Measurements from ENCODE around the gene SNX21.

DNA sequence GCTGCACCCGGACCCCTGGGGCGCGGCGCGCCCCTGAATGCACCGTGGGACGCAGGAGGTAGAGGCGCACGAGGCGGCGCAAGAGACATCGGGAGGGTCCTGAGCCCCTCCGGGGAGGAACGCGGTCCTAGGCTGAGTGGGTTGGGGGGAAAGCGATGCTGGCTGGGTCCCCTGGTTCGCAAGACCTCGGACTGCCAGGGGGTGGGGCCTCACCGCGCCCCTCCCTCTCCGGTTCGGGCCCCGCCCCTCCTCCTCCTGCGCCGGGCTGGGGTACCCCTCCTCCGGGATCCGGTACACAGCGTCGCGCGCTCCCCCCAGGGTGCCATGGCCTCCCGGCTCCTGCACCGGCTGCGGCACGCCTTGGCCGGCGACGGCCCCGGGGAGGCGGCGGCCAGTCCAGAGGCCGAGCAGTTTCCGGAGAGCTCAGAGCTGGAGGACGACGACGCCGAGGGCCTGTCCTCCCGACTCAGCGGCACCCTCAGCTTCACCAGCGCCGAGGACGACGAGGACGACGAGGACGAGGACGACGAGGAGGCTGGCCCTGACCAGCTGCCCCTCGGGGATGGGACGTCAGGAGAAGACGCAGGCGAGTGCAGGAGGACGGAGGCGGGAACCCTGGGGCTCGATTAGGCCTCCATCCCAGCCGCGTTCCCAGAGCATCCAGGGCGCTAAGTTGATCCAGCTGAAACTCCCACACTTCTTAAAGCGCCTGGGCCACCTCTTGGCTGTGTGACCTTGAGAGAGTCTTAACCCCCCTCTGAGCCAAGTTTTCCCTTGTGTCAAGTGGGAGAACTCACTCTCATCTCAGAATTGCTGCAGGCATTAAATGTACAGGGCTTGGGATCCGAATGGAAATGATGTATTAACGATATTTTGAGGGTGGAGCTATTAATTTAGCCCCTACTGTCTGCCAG lies 541 bp downstream of the SNX21 start:
- TF ChIP-seq, protein P1, sequence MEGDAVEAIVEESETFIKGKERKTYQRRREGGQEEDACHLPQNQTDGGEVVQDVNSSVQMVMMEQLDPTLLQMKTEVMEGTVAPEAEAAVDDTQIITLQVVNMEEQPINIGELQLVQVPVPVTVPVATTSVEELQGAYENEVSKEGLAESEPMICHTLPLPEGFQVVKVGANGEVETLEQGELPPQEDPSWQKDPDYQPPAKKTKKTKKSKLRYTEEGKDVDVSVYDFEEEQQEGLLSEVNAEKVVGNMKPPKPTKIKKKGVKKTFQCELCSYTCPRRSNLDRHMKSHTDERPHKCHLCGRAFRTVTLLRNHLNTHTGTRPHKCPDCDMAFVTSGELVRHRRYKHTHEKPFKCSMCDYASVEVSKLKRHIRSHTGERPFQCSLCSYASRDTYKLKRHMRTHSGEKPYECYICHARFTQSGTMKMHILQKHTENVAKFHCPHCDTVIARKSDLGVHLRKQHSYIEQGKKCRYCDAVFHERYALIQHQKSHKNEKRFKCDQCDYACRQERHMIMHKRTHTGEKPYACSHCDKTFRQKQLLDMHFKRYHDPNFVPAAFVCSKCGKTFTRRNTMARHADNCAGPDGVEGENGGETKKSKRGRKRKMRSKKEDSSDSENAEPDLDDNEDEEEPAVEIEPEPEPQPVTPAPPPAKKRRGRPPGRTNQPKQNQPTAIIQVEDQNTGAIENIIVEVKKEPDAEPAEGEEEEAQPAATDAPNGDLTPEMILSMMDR (conservative IDR thresholded peaks at IDR 0.05; ENCODE audit: low read length) = no peak
- no peak for TF ChIP-seq EZH2phosphoT487 (IDR thresholded peaks at IDR 0.05; ENCODE audit: borderline replicate concordance, low read depth, low read length)

All from OCI-LY7 (cell line).